ENCODE data around the gene C6orf62. TPM values are rescaled to one million over a fixed set of nuclear protein-coding genes. Genes with fewer than 3 reads are reported as not detected.
"Not testable (repeated sequence)": the region's sequence is repeated elsewhere in the genome, so short reads cannot be mapped to it uniquely, and the experiment has no call there.

C6orf62 gene
- polyA plus RNA-seq, 3 donors = 127 to 143 (median 135) TPM

DNA sequence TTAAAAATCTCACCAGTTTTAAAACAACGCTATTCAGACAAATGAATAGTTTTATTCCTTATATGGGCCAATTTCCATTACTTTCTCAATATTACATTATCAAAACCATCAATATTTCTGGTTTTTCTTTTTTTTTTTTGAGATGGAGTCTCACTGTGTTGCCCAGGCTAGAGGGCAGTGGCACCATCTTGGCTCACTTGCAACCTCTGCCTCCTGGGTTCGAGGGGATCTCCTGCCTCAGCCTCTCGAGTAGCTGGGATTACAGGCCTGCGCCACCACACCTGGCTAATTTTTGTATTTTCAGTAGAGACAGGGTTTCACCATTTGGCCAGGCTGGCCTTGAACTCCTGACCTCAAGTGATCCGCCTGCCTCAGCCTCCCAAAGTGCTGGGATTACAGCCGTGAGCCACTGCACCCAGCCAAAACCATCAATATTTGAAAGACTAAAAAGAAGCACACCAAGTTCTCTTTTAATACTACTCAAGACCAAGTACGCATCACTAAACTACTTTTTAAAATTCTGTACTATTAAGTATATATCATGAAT lies 2.3 kb downstream of the C6orf62 start:
- DNase-seq (ENCODE audit: extremely low read depth in 1 of 11, low read depth in 9 of 11, low spot score in 4 of 11) = not testable (repeated sequence)

DNA sequence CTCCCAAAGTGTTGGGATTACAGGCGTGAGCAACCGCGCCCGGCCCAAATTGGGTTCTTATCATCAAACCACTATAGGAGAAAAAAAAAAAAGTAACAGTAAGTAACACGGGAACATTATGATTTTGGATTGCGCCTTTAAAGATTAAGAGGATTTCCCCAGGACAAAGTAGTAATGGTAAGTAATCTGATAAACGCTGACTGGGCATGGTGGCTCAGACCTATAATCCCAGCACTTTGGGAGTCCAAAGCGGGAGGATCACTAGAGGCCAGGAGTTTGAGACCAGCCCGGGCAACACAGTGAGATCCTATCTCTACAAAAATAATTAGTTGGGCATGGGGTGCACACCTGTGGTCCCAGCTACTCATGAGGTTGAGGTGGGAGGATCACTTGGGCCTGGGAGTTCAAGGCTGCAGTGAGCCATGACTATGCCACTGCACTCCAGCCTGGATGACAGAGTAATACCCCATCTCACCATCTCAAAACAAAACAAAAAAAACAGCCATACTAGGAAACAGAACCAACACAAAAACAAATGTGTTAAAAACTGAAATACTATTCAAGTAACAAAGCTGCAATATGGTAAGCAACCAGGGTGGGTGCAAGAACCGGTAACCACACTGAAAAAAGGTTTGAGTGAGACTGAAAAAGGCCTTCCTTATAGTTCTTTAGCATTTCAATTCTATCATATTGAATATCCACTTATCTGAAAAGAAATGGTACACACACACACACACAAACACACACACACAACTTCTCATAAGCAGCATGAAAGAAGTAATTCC lies 8.2 kb downstream of the C6orf62 start:
- no peak for DNase-seq (ENCODE audit: extremely low read depth in 1 of 11, low read depth in 9 of 11, low spot score in 4 of 11)

DNA sequence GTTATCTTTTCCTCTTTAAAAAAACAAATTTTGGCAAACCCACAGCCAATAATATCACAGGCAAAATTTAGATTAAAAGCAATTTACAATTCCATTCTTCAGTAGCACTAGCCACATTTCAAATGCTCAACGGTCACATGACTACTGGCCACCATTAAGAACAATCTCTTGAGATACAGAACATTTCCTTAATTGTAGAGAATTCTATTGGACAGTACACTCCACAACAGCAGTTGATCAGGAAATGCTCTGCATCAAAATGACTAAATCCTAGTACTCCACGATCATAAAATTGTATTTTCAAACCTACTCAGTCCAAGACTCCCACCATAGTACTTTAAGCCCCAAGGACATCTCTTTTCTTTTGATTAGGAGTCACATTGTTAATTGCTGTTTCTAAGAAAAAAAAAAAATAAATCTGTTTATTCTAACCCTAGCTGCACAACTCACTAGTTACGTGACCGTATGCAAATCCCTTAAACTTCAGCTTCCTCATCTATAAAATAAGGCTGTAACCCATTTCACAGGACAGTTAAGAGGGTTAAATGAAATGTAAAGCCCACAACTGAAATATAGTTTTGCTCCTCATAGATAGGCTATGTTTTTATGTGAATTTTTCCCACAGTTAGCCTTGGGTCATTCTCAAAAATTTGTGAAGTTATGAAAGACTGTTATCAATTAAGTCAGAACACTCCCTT lies 9.8 kb downstream of the C6orf62 start:
- no peak for DNase-seq (ENCODE audit: extremely low read depth in 1 of 11, low read depth in 9 of 11, low spot score in 4 of 11)

DNA sequence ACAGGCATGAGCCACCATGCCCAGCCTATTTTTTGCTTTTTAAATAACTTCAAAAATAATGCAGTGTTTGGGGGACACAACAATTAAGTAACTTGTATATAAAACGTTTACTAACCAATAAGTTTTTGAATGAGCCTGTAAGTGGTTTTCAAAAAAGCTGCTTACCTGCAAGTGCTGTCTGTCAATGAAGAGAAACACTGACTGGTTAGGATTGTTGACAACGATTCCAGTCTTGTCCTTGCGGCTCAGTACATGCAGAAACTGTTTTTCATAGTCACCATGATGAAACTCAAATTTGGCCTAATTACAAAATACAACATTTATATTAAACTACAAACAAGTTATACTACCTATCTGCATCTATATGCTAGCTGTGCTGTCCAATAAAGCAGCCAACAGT lies 10.3 kb downstream of the C6orf62 start:
- DNase-seq (ENCODE audit: extremely low read depth in 1 of 11, low read depth in 9 of 11, low spot score in 4 of 11) = no peak

DNA sequence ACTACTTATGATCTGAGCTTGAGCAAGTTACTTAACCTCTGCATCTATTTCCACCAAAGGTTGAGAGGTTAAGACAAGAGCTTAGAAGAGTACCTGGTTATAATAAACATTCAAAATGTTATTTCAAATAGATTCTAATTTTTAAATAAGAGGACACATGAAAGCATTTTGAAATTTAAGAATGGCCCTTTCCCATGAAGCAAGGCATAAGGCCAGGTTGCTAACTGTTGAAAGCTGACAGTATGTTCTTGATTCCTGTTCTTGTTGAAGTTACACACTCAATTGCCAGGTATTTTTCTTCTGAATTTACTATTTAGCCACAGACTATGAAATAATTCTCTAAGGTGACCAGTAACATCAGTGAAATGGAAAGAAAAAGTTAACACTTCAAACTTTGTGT lies 14.5 kb downstream of the C6orf62 start:
- DNase-seq (ENCODE audit: extremely low read depth in 1 of 11, low read depth in 9 of 11, low spot score in 4 of 11) = no peak

DNA sequence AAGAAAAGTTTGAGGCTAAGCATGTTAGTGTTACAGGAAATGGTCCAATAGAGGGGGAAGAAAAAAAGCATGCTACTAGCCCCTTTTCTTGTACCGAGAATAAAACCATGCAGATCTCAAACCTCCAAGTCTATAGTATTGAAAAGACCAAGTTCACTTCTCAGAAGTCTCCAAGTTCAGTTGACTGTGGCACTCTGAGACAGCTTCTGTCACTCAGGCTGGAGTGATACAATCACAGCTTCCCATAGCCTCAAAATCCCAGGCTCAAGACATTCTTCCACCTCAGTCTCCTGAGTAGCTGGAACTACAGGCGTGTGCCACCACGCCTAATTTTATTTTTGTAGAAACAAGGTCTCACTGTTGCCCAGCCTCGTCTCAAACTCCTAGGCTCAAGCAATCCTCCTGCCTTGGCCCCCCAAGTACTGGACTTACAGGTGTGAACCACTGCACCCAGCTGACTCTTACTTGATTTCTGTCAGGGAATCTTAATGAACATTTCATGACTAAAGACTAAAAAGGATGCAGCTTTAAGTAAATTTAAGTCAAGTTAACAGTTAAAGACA lies 16.2 kb downstream of the C6orf62 start:
- no peak for DNase-seq (ENCODE audit: extremely low read depth in 1 of 11, low read depth in 9 of 11, low spot score in 4 of 11)

DNA sequence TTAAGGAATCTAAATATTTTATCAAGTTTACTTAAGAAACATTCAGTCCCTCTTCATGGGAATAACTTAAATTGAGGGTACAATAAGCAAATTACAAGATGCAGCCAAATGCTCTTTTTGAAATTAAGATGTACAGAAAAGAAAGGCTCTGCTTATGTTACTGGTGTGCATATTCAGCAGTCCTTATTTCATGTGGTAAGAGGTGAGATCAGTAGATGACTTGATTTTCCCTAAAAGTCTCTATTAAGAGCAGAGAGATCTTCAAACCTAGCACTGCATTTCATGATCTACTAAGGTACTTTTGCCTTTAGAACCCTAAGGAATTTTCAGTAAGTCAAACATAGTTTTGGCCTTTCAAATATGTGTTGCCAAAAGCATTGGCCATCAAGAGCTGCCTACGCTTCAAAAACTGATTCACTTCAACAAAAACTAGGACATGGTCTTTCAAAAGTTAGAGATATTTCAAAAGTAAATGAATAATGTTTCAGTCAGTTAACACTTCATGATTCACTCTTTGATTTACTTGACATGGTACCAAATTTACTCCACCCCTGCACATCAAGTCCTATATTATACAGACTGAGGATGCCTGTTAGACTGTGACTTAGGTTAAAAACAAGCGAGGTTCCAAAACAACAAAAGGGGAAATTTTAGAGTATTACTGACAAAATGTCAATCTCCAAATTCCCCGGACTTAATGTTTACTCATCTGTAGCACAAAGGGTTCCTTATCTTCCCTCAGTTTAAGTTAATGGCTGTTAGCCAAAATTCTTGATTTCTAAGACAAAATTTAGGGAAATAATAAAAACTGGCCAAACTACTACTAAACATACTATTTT lies 19.2 kb downstream of the C6orf62 start:
- no peak for DNase-seq (ENCODE audit: extremely low read depth in 1 of 11, low read depth in 9 of 11, low spot score in 4 of 11)

DNA sequence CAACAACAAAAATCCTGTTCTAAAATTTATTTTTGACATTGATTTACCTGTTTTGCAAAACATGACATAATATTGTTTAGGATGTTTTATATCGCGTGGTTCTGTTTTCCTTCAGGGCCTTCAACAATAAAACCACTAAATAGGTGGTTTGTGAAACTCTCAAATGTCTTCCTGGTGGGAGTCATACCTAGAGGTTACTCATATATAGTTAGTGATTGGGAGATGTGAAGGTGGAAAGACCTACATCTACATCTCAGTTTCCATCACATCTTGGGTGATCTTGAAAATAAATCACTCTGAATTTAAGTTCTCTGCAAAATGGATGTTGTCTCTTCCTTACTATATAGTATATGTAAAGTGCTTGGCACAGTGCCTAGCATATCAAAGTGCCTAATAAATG lies 22.9 kb downstream of the C6orf62 start:
- DNase-seq (ENCODE audit: extremely low read depth in 1 of 11, low read depth in 9 of 11, low spot score in 4 of 11) = no peak

DNA sequence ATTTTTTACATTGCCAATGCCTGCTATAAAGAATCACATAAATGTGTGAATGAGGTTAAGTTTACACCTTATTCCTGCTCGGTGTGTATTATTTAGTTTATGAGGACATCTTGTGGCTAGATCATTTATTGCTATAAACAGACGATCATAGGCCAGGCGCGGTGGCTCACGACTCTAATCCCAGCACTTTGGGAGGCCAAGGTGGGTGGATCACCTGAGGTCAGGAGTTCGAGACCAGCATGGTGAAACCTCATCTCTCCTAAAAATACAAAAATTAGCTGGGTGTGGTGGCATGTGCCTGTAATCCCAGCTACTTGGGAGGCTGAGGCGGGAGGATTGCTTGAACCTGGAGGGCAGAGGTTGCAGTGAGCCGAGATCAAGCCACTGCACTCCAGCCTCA lies 23.3 kb downstream of the C6orf62 start:
- DNase-seq (ENCODE audit: extremely low read depth in 1 of 11, low read depth in 9 of 11, low spot score in 4 of 11) = peak in 2 of 11 donors; percentile 19 to 21

DNA sequence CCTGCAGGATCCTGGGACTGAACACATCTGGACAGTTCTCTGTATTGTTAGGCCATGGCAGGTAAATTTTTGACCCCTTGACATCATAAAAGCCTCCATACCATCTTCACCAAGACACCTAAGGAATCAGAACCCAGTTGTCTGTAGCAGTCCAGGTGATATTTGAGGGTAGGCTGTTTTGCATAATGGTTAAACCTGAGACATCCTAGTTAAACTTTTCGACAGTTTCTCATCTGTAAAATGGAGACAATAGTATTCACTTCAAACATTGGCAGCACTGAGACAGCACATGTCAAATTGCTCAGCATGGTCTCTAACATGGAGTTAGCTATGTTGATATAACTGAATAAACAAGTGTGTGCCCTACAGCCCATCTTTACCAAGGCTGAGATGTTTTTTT lies 24.8 kb downstream of the C6orf62 start:
- no peak for DNase-seq (ENCODE audit: extremely low read depth in 1 of 11, low read depth in 9 of 11, low spot score in 4 of 11)

DNA sequence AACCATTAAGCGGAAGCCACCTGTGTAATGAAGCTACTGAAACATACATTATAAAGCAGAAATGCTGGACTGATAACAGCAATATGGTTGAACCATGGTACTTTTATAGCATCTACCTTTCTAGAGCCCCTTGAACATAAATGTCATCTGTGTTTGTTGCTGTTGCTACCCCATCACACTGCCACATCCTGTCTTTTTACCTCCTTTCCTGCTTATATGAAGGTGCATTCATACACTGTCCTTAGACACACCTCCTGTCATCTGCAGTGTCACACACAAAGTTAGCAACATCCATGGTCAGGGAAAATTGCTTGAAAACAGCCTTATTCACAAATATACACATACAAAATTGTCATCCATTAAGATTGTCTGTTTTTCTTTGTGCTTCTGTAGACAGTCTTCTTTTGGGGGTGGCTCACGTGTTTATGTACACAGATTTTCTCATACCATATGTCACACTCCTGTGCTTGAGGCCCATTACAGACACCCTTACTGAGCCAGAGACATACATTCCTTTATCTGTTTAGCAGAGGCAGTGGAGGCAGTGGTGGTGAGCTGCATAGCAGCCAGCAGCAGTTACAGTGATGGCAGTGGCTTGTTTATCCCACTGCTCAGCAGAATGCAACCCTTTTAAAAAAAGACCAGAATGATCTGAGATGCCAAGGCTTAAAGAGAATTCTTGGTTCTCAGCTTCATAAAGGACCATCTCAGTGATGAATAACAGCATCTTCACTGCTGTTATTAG lies 25.9 kb downstream of the C6orf62 start:
- no peak for DNase-seq (ENCODE audit: extremely low read depth in 1 of 11, low read depth in 9 of 11, low spot score in 4 of 11)

DNA sequence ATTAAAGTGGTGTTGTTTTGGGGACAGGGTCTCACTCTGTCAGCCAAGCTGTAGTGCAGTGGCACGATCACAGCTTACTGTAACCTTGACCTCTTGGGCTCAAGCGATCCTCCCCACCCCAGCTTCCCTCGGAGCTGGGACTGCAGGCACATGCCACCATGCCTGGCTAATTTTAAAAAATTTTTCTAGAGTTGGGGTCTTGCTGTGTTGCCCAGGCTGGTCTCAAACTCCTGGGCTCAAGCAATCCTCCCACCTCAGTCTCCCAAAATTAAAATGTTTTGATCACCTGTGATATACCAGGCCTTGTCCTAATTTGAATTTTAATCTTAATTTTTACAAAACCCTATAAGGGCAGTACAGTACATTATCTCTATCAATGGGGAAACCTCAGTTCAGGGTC lies 26.5 kb downstream of the C6orf62 start:
- no peak for DNase-seq (ENCODE audit: extremely low read depth in 1 of 11, low read depth in 9 of 11, low spot score in 4 of 11)

DNA sequence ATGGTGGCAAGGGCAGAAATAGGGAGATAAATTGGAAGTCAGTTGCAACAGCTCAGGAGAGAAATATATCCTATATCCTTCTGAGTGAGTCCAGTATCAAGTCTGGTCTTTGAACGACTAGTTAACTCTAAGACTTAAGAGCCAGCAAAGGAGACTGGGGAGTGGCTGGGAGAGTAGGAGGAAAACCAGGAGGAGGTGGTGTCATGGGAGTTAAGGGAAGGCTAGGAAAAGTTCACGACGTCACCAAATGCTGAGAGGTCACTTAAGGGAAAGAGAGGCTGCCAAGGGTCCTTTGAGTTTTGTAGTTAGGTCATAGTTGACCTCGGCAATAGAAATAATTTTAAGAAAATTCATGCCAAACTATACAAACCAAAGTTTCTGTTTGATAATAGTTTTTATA lies 27.0 kb downstream of the C6orf62 start:
- no peak for DNase-seq (ENCODE audit: extremely low read depth in 1 of 11, low read depth in 9 of 11, low spot score in 4 of 11)

DNA sequence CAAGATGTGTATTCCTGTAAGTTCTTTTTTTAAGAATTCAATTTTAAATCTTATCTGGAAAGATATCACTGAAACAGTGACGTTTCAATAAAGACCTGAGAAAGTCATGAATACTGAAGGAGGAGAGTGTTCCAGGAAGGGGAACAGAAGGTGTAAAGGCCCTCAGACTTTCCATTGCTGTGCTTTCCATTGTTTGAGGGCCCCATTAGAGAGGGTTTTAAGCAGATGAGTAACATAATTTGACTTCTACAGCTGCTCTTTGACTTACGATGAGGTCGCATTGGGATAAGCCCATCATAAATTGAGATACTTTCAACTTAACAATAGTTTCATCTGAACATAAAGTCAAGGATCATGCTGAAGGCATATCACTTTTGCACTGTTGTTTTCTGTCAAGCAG lies 27.4 kb downstream of the C6orf62 start:
- DNase-seq (ENCODE audit: extremely low read depth in 1 of 11, low read depth in 9 of 11, low spot score in 4 of 11) = no peak

DNA sequence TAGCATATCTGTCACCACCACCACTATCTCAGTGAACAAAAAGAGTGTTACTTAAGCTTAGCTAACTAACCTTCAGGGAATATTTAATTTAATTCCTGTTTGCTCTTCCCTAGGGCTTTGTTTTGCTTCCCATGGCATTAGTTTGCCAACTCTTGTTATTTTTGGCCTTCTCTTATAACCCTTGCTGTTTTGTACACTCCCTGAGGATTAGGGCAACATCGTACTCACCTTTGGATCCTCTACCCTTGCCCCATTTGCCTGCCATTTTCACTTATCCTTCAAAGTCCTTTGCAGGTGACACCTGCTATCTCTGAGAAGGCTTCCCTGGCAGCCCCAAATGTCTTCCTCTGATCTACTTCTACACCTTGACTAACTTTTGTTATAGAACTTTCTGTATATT lies 28.4 kb downstream of the C6orf62 start:
- DNase-seq (ENCODE audit: extremely low read depth in 1 of 11, low read depth in 9 of 11, low spot score in 4 of 11) = no peak

DNA sequence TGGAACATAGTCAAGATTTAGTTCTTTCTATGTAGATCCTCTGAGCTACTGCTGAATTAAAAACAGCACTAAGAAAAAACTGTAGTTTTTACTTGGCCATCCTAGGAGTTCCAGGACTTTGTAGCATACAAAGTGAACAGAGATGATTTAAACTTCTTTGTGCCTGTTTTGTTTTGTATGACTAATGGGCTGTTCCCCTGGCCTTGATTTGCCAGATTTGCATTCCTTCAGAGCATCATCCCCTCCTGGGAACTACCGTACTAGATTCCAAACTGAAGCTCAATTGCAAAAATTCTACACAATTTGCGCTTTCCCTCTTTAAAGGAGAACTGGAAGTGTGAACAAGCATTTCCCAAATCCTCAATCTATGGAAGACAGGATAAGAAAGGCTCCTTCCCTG lies 29.0 kb downstream of the C6orf62 start:
- no peak for DNase-seq (ENCODE audit: extremely low read depth in 1 of 11, low read depth in 9 of 11, low spot score in 4 of 11)

DNA sequence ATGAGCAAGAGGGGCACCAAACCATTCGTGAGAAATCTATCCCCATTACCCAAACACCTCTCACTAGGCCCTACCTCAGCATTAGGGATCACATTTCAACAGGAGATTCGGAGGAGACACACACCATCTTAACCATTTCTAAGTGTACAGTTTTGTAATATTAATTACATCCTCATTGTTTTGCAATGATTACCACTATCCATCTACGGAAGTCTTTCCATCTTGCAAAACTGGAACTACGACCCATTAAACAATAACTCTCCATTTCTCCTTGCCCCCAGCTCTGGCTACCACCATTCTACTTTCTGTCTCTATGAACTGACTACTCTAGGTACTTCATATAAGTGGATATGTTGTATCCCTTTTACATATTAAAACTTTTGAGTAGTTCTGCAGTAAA lies 32.0 kb downstream of the C6orf62 start:
- no peak for DNase-seq (ENCODE audit: extremely low read depth in 1 of 11, low read depth in 9 of 11, low spot score in 4 of 11)

DNA sequence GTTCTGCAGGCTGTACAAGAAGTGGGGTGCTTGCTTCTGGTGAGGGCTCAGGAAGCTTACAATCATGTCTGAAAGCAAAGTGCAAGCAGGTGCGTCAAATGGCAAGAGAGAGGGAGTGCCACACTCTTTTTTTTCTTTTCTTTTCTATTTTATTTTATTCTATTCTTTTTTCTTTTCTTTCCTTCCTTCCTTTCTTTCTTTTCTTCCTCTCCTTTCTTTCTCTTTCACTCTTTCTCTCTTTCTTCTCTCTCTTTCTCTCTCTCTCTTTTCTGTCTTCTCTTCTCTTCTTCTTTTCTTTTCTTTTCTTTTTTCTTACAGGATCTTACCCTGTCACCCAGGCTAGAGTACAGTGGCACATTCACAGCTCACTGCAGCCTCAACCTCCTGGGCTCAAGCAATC lies 32.5 kb downstream of the C6orf62 start:
- no peak for DNase-seq (ENCODE audit: extremely low read depth in 1 of 11, low read depth in 9 of 11, low spot score in 4 of 11)
